GM12873 (cell line): ENCODE results near the gene PDLIM7.

Source experiments
- TF ChIP-seq, protein P1 (sequence below): IDR thresholded peaks from 2 replicates; pipeline ENCODE4 v1.5.1; 2012; ENCODE audit warnings: low read depth, mild to moderate bottlenecking, moderate library complexity, low read length, control low read depth; ENCODE audit not compliant: insufficient read depth; ENCODE audit errors: missing control alignments

The PDLIM7 gene

DNA sequence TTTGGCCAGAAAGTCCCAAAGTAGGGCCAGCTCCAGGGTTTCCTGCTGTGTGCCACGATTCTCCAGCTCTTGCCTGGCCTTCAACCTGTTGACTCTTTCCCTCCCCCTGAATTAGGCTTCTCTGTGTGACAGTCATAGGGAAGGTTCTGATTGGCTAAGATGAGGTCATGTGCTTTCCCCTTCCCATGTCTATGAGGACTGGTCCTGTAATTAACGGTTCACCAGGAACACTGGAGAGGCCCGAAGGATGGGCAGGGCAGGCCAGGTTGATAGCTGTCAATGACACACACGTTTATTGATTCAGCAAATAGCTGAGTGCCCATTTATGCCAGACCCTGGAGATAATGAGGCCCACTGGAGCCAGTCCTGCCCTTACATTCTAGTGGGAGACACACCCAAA, 59.8 kb downstream of the PDLIM7 start:
- TF ChIP-seq, protein P1, sequence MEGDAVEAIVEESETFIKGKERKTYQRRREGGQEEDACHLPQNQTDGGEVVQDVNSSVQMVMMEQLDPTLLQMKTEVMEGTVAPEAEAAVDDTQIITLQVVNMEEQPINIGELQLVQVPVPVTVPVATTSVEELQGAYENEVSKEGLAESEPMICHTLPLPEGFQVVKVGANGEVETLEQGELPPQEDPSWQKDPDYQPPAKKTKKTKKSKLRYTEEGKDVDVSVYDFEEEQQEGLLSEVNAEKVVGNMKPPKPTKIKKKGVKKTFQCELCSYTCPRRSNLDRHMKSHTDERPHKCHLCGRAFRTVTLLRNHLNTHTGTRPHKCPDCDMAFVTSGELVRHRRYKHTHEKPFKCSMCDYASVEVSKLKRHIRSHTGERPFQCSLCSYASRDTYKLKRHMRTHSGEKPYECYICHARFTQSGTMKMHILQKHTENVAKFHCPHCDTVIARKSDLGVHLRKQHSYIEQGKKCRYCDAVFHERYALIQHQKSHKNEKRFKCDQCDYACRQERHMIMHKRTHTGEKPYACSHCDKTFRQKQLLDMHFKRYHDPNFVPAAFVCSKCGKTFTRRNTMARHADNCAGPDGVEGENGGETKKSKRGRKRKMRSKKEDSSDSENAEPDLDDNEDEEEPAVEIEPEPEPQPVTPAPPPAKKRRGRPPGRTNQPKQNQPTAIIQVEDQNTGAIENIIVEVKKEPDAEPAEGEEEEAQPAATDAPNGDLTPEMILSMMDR, result no peak

DNA sequence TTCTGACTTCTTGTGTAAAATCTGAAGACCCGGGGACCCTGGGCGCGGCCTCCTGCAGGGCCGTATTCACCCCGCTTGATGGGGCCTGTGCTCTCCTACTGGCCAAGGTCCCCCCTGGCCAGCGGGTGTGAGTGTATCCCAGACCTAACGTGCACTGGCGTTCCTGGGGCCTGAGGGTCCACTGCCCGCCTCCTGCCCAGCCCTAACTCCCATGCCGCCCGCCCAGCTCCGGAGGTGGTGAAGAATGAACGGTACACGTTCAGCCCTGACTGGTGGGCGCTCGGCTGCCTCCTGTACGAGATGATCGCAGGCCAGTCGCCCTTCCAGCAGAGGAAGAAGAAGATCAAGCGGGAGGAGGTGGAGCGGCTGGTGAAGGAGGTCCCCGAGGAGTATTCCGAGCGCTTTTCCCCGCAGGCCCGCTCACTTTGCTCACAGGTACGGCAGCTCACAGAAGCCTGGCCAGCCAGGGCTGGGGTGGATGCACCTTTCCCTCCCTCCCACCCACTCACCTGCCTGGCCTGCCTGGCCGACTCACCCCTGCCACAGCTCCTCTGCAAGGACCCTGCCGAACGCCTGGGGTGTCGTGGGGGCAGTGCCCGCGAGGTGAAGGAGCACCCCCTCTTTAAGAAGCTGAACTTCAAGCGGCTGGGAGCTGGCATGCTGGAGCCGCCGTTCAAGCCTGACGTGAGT, 61.4 kb downstream of the PDLIM7 start:
- TF ChIP-seq, protein P1, result no peak

DNA sequence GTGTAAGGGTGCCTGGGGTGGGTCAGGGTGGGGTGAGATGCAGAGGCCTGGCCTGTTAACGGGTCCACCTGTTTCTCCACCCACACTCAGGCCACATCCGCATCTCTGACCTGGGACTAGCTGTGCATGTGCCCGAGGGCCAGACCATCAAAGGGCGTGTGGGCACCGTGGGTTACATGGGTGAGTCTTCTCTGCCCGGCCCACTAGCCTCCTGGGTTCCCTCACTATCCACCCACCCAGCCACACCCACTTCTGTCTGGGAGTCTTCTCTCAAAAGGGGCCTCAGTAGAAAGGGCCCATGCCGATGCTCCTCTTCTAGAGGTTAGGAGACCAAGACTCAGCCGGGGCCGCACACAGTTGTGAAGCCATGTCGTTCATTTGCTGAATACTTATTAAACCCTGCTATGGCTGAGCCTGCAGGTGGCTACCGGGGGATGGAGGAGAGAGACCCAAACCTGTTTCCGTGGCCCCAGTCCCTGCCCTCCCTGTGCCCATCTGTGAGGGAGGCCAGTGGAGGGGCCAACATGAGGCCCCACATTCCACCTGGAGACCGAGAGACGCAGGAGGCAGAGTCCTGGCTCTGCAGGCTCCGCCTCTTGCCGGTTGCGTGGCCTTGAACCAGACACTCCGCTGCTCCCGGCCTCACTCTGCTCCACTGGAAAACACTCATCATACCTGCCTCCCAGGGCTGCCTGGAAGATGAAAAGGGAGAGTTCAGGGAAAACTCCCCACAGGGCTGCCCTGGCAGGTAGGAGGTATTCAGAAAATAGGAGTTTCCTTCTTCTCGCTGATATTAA, 62.3 kb downstream of the PDLIM7 start:
- TF ChIP-seq, protein P1, result no peak

DNA sequence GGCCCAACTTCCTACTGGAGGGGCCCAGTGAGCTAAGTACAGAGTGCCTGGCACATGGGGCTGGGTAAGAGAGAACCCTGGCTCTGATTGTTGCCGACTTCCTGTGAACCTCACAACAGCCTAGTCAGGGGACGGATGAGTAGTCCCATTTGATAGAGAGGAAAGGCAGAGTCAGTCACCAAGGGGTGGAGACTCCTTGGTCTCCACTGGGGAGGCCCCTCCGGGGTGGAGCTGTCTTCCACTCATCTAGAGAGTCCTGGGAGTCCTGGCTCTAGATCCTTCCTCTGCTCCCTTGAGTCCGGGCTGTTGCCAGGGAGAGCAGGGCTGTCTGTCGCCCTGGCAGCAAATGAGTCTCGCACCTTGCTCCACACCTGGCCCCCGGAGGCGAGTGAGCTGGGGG, 63.0 kb downstream of the PDLIM7 start:
- TF ChIP-seq, protein P1, result no peak

DNA sequence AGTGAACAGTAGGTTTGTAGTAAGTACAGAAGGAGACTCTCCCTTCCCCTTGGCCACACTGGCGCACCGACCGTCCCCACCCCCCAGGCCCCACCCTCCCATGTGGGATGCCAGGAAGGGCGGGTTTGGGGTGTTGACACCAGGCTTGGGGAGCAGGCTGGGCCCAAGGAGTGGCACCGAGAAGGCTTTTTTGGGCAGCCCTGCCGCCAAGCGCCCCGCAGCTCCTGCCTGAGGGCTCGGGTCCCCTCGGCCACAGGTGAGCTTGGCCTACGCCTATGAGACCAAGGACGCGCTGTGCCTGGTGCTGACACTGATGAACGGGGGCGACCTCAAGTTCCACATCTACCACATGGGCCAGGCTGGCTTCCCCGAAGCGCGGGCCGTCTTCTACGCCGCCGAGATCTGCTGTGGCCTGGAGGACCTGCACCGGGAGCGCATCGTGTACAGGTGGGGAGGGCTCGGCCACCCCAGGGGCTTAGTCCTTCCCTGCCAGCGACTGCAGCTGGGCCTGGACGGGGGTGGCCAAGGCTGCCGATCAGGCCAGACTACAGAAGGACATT, 63.7 kb downstream of the PDLIM7 start:
- TF ChIP-seq, protein P1, result no peak
